K562 (cell line): Measurements from ENCODE around the gene MEA1.

ENCODE experiments used
- CTCF ChIP-seq, 3 experiments: IDR thresholded peaks in 2 of 3; conservative IDR thresholded peaks in 1 of 3; 2 replicates each; pipeline ENCODE4 v1.5.1; 2011 to 2012; ENCODE audit warnings: low read length in 3 of 3, mild to moderate bottlenecking in 3 of 3, control low read depth in 2 of 3, improper control_type of control experiment in 1 of 3, inconsistent platforms in 1 of 3, low read depth in 1 of 3, mixed read lengths in 1 of 3, moderate library complexity in 1 of 3; ENCODE audit not compliant: insufficient read depth in 2 of 3
- ELF1 ChIP-seq: fragments of 200-800 bp; sonication (Bioruptor generic); IDR thresholded peaks from 2 replicates; pipeline ENCODE4 v1.6.1; 2016; ENCODE audit warnings: missing genetic modification characterization, missing compliant biosample characterization
- IRF1 ChIP-seq: sonication (generic); formaldehyde crosslinking; IDR thresholded peaks from 2 replicates; pipeline ENCODE4 v1.8.0; 2022; ENCODE audit warnings: missing genetic modification reagents, mild to moderate bottlenecking, borderline replicate concordance
- LARP7 ChIP-seq: fragments of 450-650 bp; IDR thresholded peaks from 2 replicates; pipeline ENCODE4 v1.6.1; 2016
- NKRF ChIP-seq: fragments of 450-650 bp; IDR thresholded peaks from 2 replicates; pipeline ENCODE4 v1.6.1; 2016; ENCODE audit warnings: borderline replicate concordance
- POLR2AphosphoS2 ChIP-seq: IDR thresholded peaks from 2 replicates; pipeline ENCODE4 v1.6.1; 2012; ENCODE audit warnings: low read length, improper control_type of control experiment
- RB1 ChIP-seq: fragments of 450-650 bp; IDR thresholded peaks from 2 replicates; pipeline ENCODE4 v1.6.1; 2017; ENCODE audit warnings: low read depth, mild to moderate bottlenecking
- SIN3B ChIP-seq: fragments of 450-650 bp; IDR thresholded peaks from 2 replicates; pipeline ENCODE4 v1.6.1; 2017; ENCODE audit warnings: low read depth, mild to moderate bottlenecking, moderate library complexity
- TARDBP ChIP-seq: fragments of 450-650 bp; IDR thresholded peaks from 2 replicates; pipeline ENCODE4 v1.6.1; 2016
- ZBTB43 ChIP-seq: sonication (generic); formaldehyde crosslinking; IDR thresholded peaks from 2 replicates; pipeline ENCODE4 v1.8.0; 2023; ENCODE audit warnings: mild to moderate bottlenecking, missing genetic modification reagents
- ZNF280A ChIP-seq: fragments of 450-650 bp; IDR thresholded peaks from 2 replicates; pipeline ENCODE4 v1.6.1; 2018; ENCODE audit warnings: mild to moderate bottlenecking, low read depth; ENCODE audit not compliant: partially characterized antibody
- ZNF3 ChIP-seq: fragments of 250-450 bp; sonication (Bioruptor Pico); IDR thresholded peaks from 2 replicates; pipeline ENCODE4 v1.5.0; 2021; ENCODE audit warnings: mild to moderate bottlenecking, moderate library complexity

- TF ChIP-seq SIN3B (no peak), NKRF (no peak), ZNF3 (no peak), CTCF (IDR thresholded peaks at IDR 0.05 in 2 of 3, conservative IDR thresholded peaks at IDR 0.05 in 1 of 3; ENCODE audit: insufficient read depth in 2 of 3, low read depth in 1 of 3, low read length in 3 of 3) (no peak), RB1 (no peak), IRF1 (CRISPR knock-in tag) (no peak), LARP7 (no peak), ZNF280A (no peak), POLR2AphosphoS2 (no peak), TARDBP (no peak), ZBTB43 (no peak), ELF1 (tag) (no peak)
Observed at GRCh38 chr6:43038727-43039126, 25.0 kb upstream of the MEA1 start.
